Panc1 (cell line): ENCODE measurements around the gene RNF182. TPM values are rescaled to one million over a fixed set of nuclear protein-coding genes. Genes with fewer than 3 reads are reported as not detected.
A peak's percentile ranks its signal among the peaks of the same experiment; 100 is the strongest.

Source experiments
- ATAC-seq: fragments of 200-7000 bp; cut with Tn5 transposase; 2 replicates; pipeline ENCODE4 v1.9.1; 2020; ENCODE audit warnings: mild to moderate bottlenecking, moderate library complexity
- BruUV-seq: library from RNA; stranded (reverse); fragments of 400-500 nt; replicated peaks from 2 replicates; lab custom pipeline; 2021; lab: Mats Ljungman, UMichigan
- CTCF ChIA-PET: fragments of 300-600 bp; sonication (Branson Sonifier 250); formaldehyde crosslinking; loops from one replicate; lab custom pipeline; 2022; ENCODE audit warnings: antibody characterized with exemption; lab: Charles Lee
- POLR2A ChIA-PET: fragments of 300-600 bp; sonication (Branson Sonifier 250); formaldehyde crosslinking; loops from one replicate; lab custom pipeline; 2022; ENCODE audit warnings: antibody characterized with exemption; lab: Charles Lee
- DNase-seq: peaks from one replicate; pipeline ENCODE4 v3.0.0-alpha.2; 2010; ENCODE audit warnings: low read depth, low spot score
- H3K27ac ChIP-seq: 2 replicates; pipeline ENCODE4 v1.5.1; 2011; ENCODE audit warnings: mild to moderate bottlenecking, low read length, inconsistent platforms
- H3K27me3 ChIP-seq: fragments of 200-500 bp; sonication (Bioruptor generic); 2 replicates; pipeline ENCODE4 v1.6.0; 2014; ENCODE audit warnings: low read length, inconsistent platforms; ENCODE audit not compliant: control insufficient read depth, insufficient read depth
- H3K36me3 ChIP-seq: fragments of 200-500 bp; sonication (Bioruptor generic); 2 replicates; pipeline ENCODE4 v1.5.1; 2014; ENCODE audit warnings: inconsistent platforms, mild to moderate bottlenecking, low read length, moderate library complexity; ENCODE audit not compliant: control insufficient read depth, insufficient read depth
- H3K4me1 ChIP-seq: 2 replicates; pipeline ENCODE4 v1.5.1; 2011; ENCODE audit warnings: inconsistent platforms, mild to moderate bottlenecking, low read length, moderate library complexity; ENCODE audit not compliant: control insufficient read depth, insufficient read depth
- H3K4me3 ChIP-seq, 2 experiments: 2 replicates each; pipeline ENCODE4 v1.5.1; 2011 to 2012; ENCODE audit warnings: low read depth in 2 of 2, low read length in 2 of 2, mild to moderate bottlenecking in 2 of 2, inconsistent platforms in 1 of 2, moderate library complexity in 1 of 2
- H3K9me3 ChIP-seq: fragments of 200-500 bp; sonication (Bioruptor generic); 2 replicates; pipeline ENCODE4 v1.5.1; 2014; ENCODE audit warnings: low read depth, mild to moderate bottlenecking, inconsistent platforms, low read length, moderate library complexity; ENCODE audit not compliant: control insufficient read depth, insufficient read depth
- CTCF ChIP-seq: fragments of 450-650 bp; IDR thresholded peaks from 2 replicates; pipeline ENCODE4 v1.5.1; 2017; ENCODE audit warnings: mild to moderate bottlenecking
- POLR2AphosphoS5 ChIP-seq: IDR thresholded peaks from 2 replicates; pipeline ENCODE4 v1.6.1; 2012; ENCODE audit warnings: mild to moderate bottlenecking, low read depth, low read length, moderate library complexity
- REST ChIP-seq, 2 experiments: IDR thresholded peaks; 2 replicates each; pipeline ENCODE4 v1.6.1; 2011 to 2012; ENCODE audit warnings: low read depth in 2 of 2, control low read depth in 1 of 2, low read length in 1 of 2, mild to moderate bottlenecking in 1 of 2, moderate library complexity in 1 of 2; ENCODE audit not compliant: insufficient read depth in 1 of 2
- SIN3A ChIP-seq: IDR thresholded peaks from 2 replicates; pipeline ENCODE4 v1.6.1; 2012; ENCODE audit warnings: low read depth, mild to moderate bottlenecking, low read length, moderate library complexity, borderline replicate concordance; ENCODE audit not compliant: insufficient read depth
- TCF7L2 ChIP-seq: IDR thresholded peaks from 2 replicates; pipeline ENCODE4 v1.6.1; 2011; ENCODE audit warnings: mild to moderate bottlenecking, low read depth, low read length, inconsistent platforms
- in situ Hi-C: cut with HindIII; loops from 2 replicates; pipeline ENCODE4 v1.10.0; 2016; ENCODE audit warnings: low sequenced_read_pairs, low pct_unique_long_range_greater_than_20kb
- intact Hi-C: fragments of 100-400 bp; cut with micrococcal nuclease; formaldehyde crosslinking; loops from one replicate; pipeline ENCODE4 v1.10.0; 2022; ENCODE audit not compliant: unreplicated experiment
- total RNA-seq: library from RNA; stranded (reverse); gene quantifications from one replicate; pipeline ENCODE4 v1.2.1, GENCODE V29; 2021; ENCODE audit not compliant: unreplicated experiment

The RNF182 gene
- total RNA-seq, 1 experiment from 2014 or later = 22.2 TPM

- intact Hi-C loops = loop anchor here (1.0 to 5.0 kb wide), 4 partner anchors 112 to 233 kb away; no protein-coding TSS in a partner anchor
- Histone ChIP-seq H3K27me3 (no peaks in the 10 kb centered on the region), H3K27ac (no peak overlapping the region), H3K4me3 (no peak overlapping the region), H3K9me3 (no peaks in the 10 kb centered on the region), H3K4me1 (no peaks in the 10 kb centered on the region), H3K36me3 (no peaks in the 10 kb centered on the region)
- in situ Hi-C loops = no loop called here
- peak; percentile 90 for ATAC-seq
- ChIA-PET CTCF (interaction anchor here (1.0 to 2.4 kb wide), 3 partner anchors 35 to 158 kb away, joined by 3 to 22 read pairs (median 11); no protein-coding TSS in a partner anchor), POLR2A (no interaction called here)
- DNase-seq = no peak
- no TSS peak for BruUV-seq
- TF ChIP-seq REST (IDR thresholded peaks at IDR 0.05; ENCODE audit: insufficient read depth in 1 of 2, low read depth in 2 of 2, low read length in 1 of 2) (no peak), TCF7L2 (peak; percentile 76), CTCF (peak; percentile 89)
Measured at GRCh38 chr6:13908955-13909381, 15.8 kb upstream of the RNF182 start.

GRCh38 chr6:13910443-13910842 is 14.3 kb upstream of the RNF182 start:
- no peak for TF ChIP-seq SIN3A
- no peak for TF ChIP-seq REST (IDR thresholded peaks at IDR 0.05; ENCODE audit: insufficient read depth in 1 of 2, low read depth in 2 of 2, low read length in 1 of 2)
- no peak for TF ChIP-seq POLR2AphosphoS5
- no peak for TF ChIP-seq TCF7L2
- TF ChIP-seq CTCF = no peak
- Histone ChIP-seq H3K4me1 (no peaks in the 10 kb centered on the region), H3K36me3 (no peaks in the 10 kb centered on the region), H3K9me3 (no peaks in the 10 kb centered on the region), H3K27ac (no peak overlapping the region), H3K27me3 (no peaks in the 10 kb centered on the region), H3K4me3 (no peak overlapping the region)
- DNase-seq (no peak), ATAC-seq (no peak)
- intact Hi-C loops (no loop called here), in situ Hi-C loops (no loop called here)
- ChIA-PET POLR2A (no interaction called here), CTCF (interaction anchor here (0.8 to 2.4 kb wide), 2 partner anchors 136 to 157 kb away, joined by 5 to 11 read pairs; no protein-coding TSS in a partner anchor)
- no TSS peak for BruUV-seq
